GM19372 (cell line): ENCODE results near the gene NAXD.
A peak's percentile ranks its signal among the peaks of the same experiment; 100 is the strongest.
"Not testable (repeated sequence)": the region's sequence is repeated elsewhere in the genome, so short reads cannot be mapped to it uniquely, and the experiment has no call there.

Experiments used
- ATAC-seq: cut with Tn5 transposase; IDR thresholded peaks from one replicate; pipeline ENCODE4 v1.9.1; 2021; ENCODE audit warnings: mild to moderate bottlenecking, low read depth, moderate library complexity; ENCODE audit not compliant: unreplicated experiment

NAXD gene

DNA sequence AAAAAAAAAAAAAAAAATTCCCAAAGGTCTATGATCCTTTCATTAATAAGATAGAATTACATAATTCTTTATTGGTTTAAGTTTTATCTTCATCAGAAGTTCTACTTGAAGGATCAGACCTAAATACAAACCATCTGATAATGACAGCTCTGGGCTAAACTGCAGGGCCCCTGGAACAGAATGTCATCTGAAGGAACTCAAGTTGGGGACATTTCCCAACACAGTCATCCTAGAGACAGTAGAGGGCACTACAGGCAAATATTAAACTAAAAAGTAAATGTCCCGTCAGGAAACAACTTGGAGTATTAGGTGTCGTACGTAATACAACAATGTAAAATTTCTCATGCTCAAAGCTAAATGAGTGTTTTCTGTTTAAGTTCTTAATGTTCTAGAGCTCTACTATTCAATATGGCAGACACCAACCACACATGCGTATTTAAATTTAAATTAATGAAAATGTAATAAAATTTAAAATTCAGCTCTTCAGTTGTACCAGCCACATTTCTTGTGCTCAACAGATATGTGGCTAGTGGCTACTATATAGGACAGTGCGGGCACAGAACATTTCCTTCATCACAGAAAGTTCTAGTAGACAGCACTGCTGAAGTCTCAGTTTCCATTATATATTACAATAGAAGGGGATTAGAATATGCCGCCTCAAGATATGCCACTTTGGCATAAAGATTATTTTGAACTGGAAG is 21.8 kb upstream of the NAXD start:
- ATAC-seq, result peak; percentile 91

- no peak for ATAC-seq
Measured at GRCh38 chr13:110597041-110597689, 18.2 kb upstream of the NAXD start.

GRCh38 chr13:110600261-110600819 is 15.0 kb upstream of the NAXD start:
- ATAC-seq, result no peak

DNA sequence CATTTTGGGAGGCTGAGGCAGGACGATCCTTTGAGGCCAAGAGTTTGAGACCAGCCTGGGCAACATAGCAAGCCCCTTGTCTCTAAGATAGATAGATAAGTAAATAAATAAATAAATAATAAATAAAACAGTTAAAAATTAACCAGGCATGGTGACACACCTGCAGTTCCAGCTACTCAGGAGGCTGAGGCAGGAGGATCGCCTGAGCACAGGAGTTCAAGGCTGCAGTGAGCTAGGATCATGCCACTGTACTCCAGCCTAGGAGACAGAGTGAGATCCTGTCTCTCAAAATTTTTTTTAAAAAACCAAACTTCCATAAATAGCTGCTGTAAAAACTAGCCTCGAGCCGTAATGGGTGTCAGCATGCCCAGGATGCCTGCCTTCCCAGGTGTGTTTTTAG is 14.4 kb upstream of the NAXD start:
- no peak for ATAC-seq

DNA sequence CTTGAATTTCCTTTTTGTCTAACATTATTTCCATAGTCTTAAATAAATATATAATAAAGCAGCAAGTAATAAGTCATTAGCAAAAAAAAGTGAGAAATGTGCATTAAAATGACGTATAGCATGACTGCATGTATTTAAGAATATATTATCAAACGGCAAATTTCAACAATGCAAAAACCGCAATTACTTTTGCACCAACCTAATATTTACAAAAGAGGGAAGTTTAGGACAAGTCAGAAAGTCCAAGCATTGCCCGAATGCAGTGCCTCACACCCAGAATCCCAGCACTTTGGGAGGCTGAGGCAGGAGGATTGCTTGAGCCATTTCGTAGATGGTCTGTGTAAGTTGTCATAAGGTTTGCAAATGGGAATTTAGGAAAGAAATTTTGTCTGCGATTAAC is 10.2 kb upstream of the NAXD start:
- no peak for ATAC-seq

GRCh38 chr13:110606281-110606680 is 9.1 kb upstream of the NAXD start:
- ATAC-seq, result not testable (repeated sequence)

GRCh38 chr13:110607675-110608224 is 7.6 kb upstream of the NAXD start:
- no peak for ATAC-seq

- peak; percentile 41 for ATAC-seq
Measured at GRCh38 chr13:110610955-110611595, 4.3 kb upstream of the NAXD start.

- no peak for ATAC-seq
Measured at GRCh38 chr13:110615005-110615321, 382 bp upstream of the NAXD start.

GRCh38 chr13:110616103-110617101 is 1.1 kb downstream of the NAXD start:
- peak; percentile 43 for ATAC-seq

- ATAC-seq, result no peak
Measured at GRCh38 chr13:110617321-110618072, 2.2 kb downstream of the NAXD start.

GRCh38 chr13:110618167-110618566 is 2.8 kb downstream of the NAXD start:
- ATAC-seq, result no peak

DNA sequence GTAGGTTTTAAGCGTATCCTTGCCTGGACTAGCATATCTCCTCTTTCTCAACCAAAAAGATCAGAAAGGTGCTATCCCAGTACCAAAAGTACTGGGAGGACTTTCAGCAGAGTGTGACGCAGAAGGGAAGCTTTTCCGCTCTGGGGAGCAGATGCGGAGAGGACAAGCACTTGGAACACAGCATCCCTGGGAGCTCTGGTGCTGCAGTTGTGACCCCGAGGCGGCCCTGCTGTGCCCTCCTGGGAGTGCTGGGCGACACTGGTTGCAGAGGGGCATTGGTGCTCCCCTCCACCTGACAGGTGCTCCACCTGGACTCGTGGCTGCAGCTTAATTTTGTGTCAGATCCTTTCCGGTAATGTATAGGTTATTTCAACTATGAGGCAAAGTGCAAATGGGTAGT is 3.4 kb downstream of the NAXD start:
- no peak for ATAC-seq

DNA sequence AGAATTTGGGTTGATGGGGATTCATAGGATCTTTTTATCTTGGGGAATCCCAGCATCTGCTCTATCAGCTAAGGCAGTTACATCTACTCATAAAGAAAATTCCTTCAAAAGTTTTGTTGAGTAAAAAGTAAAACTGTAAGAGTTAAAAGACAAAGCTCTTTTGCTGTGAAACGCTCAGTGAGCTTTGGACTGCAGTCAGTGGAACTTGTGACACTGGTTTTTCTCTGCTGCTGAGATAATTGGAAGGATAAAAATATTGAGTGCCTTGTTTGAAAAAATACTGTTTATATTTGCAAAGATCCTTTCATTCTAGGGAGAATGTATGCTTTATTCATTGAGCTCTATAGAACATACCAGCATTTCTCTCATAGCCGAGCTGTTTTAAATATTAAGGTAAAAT is 5.3 kb downstream of the NAXD start:
- ATAC-seq, result no peak

- ATAC-seq, result no peak
Measured at GRCh38 chr13:110624766-110625756, 9.7 kb downstream of the NAXD start.

DNA sequence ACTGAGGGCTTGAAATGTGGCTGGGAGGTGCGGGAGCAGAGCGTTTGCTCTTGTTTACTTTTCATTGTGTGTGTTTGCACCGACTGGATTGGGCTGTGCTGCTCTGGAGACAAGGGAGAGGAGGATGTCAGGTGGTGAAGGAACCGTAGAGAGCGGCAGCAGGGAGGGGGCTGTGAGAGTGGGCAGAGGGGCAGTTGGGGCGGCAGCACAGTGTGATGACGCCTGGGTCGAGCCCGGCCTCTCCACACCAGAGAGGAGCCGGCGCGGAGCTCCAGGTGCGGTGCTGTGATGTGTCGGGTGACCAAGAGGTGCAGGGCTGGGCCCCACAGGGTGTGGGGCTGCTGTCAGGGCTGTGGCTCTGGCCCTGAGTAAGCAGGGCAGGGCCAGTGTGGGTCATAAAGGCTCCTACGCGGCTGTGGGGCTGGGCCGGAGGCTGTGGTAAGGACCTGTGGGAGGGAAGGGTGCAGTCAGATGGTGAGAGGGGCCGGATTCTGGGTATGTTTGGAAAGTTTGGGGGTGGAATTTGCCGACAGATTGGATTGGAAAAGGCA is 10.5 kb downstream of the NAXD start:
- no peak for ATAC-seq

DNA sequence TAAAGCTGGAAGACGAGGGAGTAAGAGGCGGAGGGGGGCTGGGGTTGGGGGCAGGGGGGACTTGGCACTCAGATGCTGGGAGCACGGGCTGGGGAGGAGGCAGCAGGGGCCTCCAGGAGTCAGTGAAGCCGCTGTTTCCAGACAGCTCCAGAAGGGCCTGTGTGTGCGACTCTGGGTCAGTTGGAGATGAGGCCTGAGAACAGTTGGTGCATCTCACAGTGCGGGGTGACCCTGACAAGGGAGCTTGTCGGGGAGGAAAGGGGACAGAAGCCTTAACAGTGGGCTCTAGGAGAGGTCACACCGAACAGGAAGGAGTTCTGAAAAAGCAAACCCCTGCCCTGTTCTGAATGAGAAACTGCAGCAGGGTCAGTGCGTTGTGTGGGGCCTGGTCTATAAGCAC is 11.2 kb downstream of the NAXD start:
- ATAC-seq, result no peak

- ATAC-seq, result no peak
Measured at GRCh38 chr13:110627351-110627750, 12.0 kb downstream of the NAXD start.
